M059J (cell line): Measurements from ENCODE around the gene MYH9. TPM values are rescaled to one million over a fixed set of nuclear protein-coding genes. Genes with fewer than 3 reads are reported as not detected.
"Not testable (repeated sequence)": the region's sequence is repeated elsewhere in the genome, so short reads cannot be mapped to it uniquely, and the experiment has no call there.

Experiments
- DNase-seq: peaks from one replicate; pipeline ENCODE4 v3.0.0-alpha.2; 2012; ENCODE audit warnings: low read depth
- total RNA-seq: library from RNA; depleted of rRNA; stranded (reverse); fragments of >200 nt; shearing (Covaris generic); gene quantifications from 2 replicates; pipeline ENCODE4 v1.2.3, GENCODE V29; 2014

The MYH9 gene
- total RNA-seq, 1 experiment from 2014 or later, result 320 TPM

- DNase-seq, result not testable (repeated sequence)
Observed at GRCh38 chr22:36271231-36271630, 116.5 kb downstream of the MYH9 start.

DNA sequence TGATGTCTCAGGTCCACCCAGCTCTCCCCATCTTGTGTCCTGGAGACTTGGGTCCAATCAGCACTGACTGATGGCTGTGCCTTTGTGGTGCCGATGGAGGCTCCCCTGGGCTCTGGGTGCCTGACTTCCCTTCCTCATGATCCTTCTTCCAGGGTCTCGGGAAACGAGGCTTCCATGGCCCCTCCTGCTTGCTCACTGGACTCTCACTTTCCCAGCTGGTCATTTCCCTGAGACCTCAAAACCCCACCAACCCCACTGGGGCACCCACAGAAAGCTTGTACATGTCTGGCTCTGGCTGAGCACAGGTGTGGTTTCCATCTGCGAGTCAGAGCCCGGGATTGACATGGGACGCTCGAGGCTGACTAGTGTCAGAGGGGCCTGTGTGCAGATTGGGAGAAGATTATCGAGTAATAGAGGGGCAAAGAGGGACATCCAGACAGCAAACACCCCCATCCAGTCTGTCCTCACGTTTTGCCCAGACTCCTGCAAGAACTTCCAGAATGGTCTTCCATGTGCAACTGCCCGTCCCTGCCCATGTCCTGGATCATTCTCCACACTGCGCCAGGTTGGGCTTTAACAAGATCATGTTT, 119.8 kb downstream of the MYH9 start:
- DNase-seq, result no peak

DNA sequence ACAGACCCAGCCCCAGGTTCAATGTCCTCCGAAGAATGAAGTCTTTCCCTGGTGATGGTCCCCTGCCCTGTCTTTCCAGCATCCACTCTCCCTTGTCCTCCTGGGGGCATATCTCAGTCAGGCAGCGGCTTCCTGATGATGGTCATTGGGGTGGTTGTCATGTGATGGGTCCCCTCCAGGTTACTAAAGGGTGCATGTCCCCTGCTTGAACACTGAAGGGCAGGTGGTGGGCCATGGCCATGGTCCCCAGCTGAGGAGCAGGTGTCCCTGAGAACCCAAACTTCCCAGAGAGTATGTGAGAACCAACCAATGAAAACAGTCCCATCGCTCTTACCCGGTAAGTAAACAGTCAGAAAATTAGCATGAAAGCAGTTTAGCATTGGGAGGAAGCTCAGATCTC, 120.7 kb downstream of the MYH9 start:
- no peak for DNase-seq

- DNase-seq, result not testable (repeated sequence)
Observed at GRCh38 chr22:36263886-36264664, 123.7 kb downstream of the MYH9 start.

DNA sequence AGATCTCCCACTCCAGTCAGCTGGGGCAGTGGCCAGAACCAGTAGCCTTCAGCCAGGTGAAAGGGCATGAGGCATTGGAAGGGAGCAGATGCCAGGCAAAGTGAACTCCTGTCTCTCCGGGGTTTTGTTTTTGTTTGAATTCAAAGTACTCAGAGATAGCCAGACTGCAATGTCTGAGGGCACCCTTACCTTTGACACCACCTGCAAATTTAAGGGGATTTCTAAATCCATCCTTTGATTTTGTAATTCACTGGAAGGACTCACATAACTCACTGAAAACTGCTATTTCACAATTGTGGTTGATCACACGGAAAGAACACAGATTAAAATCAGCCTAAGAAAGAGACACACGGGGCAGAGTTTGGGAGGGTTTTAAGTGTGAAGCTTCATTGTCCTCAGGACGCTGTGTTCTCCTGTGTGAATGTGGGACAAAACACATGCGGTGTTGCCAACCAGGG, 124.5 kb downstream of the MYH9 start:
- not testable (repeated sequence) for DNase-seq

GRCh38 chr22:36262307-36262706, 125.5 kb downstream of the MYH9 start:
- DNase-seq, result not testable (repeated sequence)

DNA sequence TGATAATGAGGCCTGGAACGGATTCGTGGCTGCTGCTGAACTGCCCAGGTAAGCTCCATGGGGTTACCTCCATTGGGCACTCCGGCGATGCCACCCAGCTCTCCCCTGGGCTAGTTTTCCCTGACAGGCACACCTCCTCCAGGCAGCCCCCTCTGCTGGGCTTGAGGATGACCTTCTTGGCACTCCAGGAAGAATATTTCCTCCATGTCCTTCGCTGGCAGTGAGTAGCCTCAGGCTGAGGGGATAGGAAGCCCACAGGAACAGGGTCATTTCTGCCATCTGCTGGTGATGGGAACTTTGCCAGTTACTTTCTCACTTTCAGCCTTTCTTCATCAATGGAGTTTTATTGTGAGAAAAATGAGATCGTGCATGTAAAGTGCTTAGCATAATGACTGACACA, 126.1 kb downstream of the MYH9 start:
- not testable (repeated sequence) for DNase-seq

DNA sequence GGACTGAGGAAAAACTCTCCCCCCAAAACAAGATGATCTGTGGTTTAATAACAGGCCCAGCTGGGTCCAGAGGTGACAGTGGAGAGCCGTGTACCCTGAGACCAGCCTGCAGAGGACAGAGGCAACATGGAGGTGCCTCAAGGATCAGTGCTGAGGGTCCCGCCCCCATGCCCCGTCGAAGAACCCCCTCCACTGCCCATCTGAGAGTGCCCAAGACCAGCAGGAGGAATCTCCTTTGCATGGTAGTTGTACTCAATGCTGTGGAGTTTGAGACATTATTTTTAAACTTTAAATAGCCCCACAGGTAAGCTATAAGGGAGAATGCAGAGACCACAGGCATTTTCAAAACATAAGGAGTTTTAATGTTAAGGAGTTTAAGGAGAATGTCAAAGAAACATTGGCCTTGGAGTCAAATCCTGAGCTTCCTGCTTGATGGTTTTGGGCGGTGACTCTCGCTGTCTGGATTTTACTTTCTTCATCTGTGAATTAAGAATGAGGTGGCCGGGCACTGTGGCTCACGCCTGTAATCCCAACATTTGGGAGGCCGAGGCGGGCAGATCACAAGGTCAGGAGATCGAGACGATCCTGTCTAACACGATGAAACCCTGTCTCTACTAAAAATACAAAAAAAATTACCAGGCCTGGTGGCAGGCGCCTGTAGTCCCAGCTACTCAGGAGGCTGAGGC, 128.0 kb downstream of the MYH9 start:
- no peak for DNase-seq

DNA sequence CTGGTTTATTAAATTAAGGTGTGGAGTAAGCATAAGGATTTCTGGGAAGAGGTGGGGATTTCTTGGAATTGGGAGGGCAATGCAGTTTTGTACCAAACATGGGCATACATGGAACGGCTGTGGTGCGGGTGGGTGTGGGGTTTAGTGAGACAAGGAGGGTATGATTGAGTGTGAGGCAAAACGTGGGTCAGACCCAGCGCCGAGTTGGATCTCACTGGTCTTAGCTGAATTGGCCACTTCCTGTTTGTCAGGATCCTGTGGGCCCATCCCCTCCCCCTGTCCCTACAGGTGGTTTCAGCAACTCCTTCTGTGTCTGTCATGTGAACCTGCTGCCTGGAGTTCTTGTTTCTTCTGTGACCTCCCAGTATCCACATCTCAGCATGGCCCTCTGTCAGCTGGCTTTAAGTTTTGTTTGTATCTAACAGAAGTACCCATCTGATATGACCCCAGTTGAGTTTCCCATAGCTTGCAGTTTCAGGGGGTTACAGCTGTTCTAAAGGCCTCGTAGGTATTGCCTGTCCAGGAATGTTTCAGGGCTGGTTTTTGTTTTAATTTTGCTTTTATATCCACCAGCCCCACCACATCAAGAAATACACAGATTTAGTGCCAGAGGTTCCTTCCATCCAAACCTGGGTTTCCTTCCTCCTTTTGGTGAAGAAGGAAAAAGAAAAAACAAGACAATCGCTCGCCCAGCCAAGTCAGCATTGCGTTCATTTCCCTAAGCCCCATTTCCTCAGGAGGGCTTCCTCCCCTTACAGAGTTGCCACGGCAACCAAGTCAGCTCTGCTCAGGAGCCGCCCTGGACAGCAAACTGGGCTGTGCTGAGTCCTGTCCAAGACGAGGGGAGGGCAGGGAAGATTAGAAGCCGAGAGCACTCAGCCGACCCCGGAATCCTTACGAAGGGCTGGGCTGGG, 128.8 kb downstream of the MYH9 start:
- DNase-seq, result no peak

GRCh38 chr22:36257948-36258670, 129.7 kb downstream of the MYH9 start:
- no peak for DNase-seq

- no peak for DNase-seq
Observed at GRCh38 chr22:36257308-36257707, 130.5 kb downstream of the MYH9 start.

DNA sequence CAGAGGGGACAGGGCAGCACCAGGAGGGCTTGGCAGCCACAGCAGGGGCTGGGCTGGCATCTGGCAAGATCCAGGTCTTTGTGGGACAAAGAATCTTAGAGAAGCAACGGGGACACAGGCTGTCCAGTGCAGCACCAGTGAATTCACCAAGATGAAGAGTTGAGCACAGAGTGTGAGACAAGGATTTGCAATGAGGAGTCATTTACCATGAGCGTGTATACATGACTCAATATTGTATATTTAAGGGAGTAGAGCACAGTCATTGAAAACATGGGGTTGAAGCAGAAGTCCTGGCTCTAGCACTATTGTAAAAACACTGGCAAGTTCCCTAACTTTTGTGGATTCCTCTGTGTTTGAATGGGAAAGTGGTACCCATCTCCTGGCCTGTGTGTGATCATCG, 131.3 kb downstream of the MYH9 start:
- no peak for DNase-seq

GRCh38 chr22:36255572-36255971, 132.2 kb downstream of the MYH9 start:
- DNase-seq, result not testable (repeated sequence)

- DNase-seq, result peak; percentile 24
Observed at GRCh38 chr22:36253523-36254490, 134.0 kb downstream of the MYH9 start.

DNA sequence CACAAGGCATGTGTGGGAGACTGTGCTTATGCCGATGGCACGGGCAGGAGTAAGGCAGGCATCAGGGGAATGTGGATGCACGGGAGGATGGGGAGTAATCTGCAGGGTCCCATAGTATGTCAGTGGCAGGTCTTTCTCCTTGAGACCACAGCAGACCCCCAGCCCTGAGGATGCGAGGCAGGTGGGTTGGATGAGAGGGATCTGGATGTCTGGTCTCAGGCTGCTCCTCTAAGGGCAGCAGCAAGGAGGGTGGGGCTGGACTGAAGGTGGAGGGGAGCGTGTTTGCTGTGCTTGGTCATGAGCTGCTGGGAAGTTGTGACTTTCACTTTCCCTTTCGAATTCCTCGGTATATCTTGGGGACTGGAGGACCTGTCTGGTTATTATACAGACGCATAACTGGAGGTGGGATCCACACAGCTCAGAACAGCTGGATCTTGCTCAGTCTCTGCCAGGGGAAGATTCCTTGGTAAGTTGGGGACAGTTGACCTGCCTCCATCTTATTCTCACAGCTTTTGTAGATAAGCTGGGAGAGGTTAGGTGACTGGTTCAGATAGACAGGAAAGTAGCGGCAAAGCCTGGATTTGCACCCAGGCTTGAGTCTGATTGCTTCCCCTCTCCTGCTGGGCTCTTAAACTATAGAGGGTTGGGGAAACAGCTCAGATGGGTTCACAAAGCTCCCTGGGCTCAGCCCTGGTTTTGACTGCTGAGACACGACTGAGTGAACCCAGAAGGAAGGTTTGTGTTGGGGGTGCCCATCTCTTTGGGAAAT, 134.8 kb downstream of the MYH9 start, which contains the start of gene APOL1:
TSS of gene APOL1 (plus strand) at position 380 of the 769 bp plus-strand sequence. CDS start 1,823 bp downstream, outside the sequence.
- peak; percentile 71 for DNase-seq

DNA sequence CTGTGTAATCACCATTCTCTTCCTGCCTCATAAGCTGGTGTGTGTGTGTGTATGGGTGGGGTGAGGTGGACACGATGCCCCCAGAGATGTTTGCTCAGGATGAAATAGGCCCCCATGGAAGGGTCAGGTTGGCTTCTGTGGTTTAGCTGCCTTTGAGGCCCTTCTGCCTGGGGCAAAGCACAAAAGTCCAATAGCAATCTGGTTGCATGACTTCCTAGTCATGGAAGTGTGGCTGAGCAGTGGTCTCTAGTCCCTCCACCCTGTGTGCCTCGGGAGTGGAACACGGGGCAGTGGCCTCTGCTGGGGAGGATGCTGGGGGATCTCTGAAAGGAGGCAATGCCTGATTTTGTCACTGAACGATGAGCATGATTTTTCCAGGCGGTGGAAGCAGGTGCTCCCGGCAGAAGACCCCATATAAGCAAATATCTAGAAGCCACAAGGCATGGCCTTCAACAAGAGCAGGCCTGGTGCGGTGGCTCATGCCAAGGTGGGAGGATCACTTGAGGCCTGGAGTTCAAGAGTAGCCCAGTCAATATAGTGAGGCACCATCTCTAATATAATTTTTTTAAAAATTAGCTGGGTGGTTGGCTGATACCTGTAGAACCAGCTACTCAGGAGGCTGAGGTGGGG, 135.7 kb downstream of the MYH9 start:
- DNase-seq, result not testable (repeated sequence)

DNA sequence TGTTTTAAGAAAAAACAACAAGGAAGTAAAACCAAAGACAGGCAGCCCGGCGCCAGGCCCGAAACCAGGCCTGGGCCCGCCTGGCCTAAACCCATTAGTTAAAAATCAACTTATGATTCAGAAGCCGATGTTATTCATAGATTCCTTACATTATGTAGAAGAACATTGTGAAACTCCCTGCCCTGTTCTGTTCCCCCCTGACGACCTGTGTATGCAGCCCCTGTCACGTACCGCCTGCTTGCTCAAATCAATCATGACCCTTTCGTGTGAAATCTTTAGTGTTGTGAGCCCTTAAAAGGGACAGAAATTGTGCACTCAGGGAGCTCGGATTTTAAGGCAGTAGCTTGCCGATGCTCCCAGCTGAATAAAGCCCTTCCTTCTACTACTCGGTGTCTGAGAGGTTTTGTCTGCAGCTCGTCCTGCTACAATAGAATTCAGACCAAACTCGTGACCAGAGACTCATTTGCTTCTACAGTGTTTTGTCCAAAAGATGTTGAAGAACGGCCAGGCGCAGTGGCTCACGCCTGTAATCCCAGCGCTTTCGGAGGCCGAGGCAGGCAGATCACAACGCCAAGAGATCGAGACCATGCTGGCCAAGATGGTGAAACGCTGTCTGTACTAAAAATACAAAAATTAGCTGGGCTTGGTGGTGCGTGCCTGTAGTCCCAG, 137.3 kb downstream of the MYH9 start:
- not testable (repeated sequence) for DNase-seq

DNA sequence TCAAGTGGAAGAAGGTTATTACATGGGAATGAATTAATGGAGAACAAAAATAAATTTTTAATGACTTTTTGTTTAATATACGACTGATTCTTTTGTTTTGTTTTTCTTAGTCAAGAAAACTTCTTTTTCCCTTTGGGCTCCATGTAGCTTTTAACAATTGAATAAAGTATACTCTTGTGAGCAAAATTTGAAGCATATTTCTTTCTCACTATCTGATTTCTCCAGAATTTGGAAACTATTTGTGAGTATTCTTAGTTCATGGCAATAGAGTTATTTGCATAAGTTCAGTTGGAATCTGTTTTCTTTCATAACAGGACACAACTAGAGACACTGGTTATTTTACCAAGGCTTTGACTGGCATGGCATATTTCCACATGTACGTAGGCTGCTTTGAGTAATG, 138.6 kb downstream of the MYH9 start:
- no peak for DNase-seq
